ENCODE data around the gene SYT8. TPM values are rescaled to one million over a fixed set of nuclear protein-coding genes. Genes with fewer than 3 reads are reported as not detected.
"Not testable (repeated sequence)": the region's sequence is repeated elsewhere in the genome, so short reads cannot be mapped to it uniquely, and the experiment has no call there.

Gene SYT8
- total RNA-seq, 1 donor from 2014 or later = not detected

- DNase-seq (ENCODE audit: low read depth in 2 of 2) = no peak
Measured at GRCh38 chr11:1883346-1884302, 48.8 kb downstream of the SYT8 start.

DNA sequence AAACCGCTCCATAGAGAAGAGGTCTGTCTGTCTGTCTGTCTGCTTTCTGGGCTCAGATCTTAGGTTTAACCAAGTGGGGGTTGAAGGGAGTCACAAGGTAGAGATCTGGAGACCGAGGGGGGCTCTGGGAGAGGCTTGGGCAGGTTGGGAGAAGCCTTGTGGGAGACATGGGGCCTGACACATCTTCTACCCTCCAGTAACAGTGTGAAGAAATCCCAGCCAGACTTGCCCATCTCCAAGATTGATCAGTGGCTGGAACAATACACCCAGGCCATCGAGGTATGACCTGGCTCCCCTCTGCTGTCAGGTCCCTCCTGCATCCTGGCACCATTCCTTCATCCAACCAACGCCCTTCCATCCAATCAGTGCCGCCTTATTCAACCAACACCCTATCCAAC lies 49.5 kb downstream of the SYT8 start:
- no peak for DNase-seq (ENCODE audit: low read depth in 2 of 2)

DNA sequence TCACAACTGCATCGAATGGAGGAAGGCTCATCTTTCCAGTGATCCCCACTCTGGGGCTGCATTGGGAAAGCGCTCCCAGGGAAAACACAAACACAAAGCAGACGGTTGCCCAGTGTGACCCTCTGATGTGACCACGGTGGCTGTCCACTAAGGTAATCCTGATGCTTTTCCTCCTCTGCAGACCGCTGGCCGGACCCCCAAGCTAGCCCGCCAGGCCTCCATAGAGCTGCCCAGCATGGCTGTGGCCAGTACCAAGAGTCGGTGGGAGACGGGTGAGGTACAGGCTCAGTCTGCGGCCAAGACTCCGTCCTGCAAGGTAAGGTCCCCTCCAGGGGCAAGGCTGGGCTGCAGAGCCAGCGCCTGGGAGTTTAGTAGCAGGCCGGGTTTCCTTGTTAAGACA lies 51.8 kb downstream of the SYT8 start:
- not testable (repeated sequence) for DNase-seq (ENCODE audit: low read depth in 2 of 2)

Other genes starting within 250 kb of the SYT8 start
- gene KRTAP5-1, start 249.7 kb upstream of the SYT8 start, total RNA-seq = not detected in 2 replicates
- not detected in 2 replicates for gene KRTAP5-2, start 236.7 kb upstream of the SYT8 start, total RNA-seq
- gene KRTAP5-3, start 226.5 kb upstream of the SYT8 start, total RNA-seq = not detected in 2 replicates
- not detected in 2 replicates for gene KRTAP5-4, start 212.9 kb upstream of the SYT8 start, total RNA-seq
- gene KRTAP5-5, start 205.2 kb upstream of the SYT8 start, total RNA-seq = not detected in 2 replicates
- not detected in 2 replicates for gene KRTAP5-6, start 137.8 kb upstream of the SYT8 start, total RNA-seq
- 0.44 and 1.2 TPM in 2 replicates for gene IFITM10, start 84.4 kb upstream of the SYT8 start, total RNA-seq
- 158 and 532 TPM in 2 replicates for gene CTSD, start 71.1 kb upstream of the SYT8 start, total RNA-seq
- not detected in 2 replicates for gene TNNI2, start 4.0 kb downstream of the SYT8 start, total RNA-seq
- under 0.01 TPM in 1 of 2 replicates, not detected in the other for gene LSP1, start 18.1 kb downstream of the SYT8 start, total RNA-seq
- gene PRR33, start 56.9 kb downstream of the SYT8 start, total RNA-seq = not detected in 2 replicates
- gene TNNT3, start 84.7 kb downstream of the SYT8 start, total RNA-seq = not detected in 2 replicates
- gene MRPL23, start 112.3 kb downstream of the SYT8 start, total RNA-seq = 58.0 and 77.6 TPM in 2 replicates
- 20.0 and 53.6 TPM in 2 replicates for gene H19, start 162.9 kb downstream of the SYT8 start, total RNA-seq

All from lung microvascular endothelial cell (primary cell).